Hepatocyte (in vitro differentiated cells): ENCODE measurements around the gene GATA5.

Experiments
- EZH2phosphoT487 ChIP-seq: fragments of 200-600 bp; sonication (generic); IDR thresholded peaks from one replicate; pipeline ENCODE4 v1.6.1; 2018; ENCODE audit warnings: antibody characterized with exemption, mild to moderate bottlenecking, low read depth, moderate library complexity; ENCODE audit not compliant: unreplicated experiment, severe bottlenecking
- TF ChIP-seq, protein P1 (sequence below): fragments of 200-600 bp; sonication (generic); IDR thresholded peaks from 2 replicates; pipeline ENCODE4 v1.5.1; 2016; ENCODE audit warnings: antibody characterized with exemption, mild to moderate bottlenecking; ENCODE audit not compliant: poor library complexity

DNA sequence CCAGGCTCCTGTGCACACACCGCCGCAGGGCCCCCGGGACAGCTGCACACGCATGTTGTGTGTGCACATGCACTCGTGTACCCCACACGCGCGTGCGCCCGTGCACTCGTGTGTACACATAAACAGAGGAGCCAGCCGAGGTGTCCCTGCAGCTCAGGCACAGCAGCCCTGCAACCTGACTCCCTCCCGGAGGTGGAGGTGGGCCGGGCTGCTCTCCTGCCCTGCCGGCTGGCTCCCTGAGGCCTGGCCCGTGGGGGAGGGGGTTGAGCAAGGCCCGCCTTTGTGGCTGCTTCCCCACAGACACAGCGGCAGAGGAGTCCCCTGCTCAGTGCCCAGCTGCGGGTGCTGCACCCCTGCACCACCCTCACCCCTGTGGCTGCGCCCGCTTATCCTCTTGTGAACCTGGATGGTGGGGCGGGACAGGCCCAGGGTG lies 49.1 kb downstream of the GATA5 start:
- TF ChIP-seq, protein P1, sequence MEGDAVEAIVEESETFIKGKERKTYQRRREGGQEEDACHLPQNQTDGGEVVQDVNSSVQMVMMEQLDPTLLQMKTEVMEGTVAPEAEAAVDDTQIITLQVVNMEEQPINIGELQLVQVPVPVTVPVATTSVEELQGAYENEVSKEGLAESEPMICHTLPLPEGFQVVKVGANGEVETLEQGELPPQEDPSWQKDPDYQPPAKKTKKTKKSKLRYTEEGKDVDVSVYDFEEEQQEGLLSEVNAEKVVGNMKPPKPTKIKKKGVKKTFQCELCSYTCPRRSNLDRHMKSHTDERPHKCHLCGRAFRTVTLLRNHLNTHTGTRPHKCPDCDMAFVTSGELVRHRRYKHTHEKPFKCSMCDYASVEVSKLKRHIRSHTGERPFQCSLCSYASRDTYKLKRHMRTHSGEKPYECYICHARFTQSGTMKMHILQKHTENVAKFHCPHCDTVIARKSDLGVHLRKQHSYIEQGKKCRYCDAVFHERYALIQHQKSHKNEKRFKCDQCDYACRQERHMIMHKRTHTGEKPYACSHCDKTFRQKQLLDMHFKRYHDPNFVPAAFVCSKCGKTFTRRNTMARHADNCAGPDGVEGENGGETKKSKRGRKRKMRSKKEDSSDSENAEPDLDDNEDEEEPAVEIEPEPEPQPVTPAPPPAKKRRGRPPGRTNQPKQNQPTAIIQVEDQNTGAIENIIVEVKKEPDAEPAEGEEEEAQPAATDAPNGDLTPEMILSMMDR = no peak
- TF ChIP-seq EZH2phosphoT487 = no peak
